OCI-LY7 (cell line): ENCODE results near the gene CNOT11. TPM values are rescaled to one million over a fixed set of nuclear protein-coding genes. Genes with fewer than 3 reads are reported as not detected.

Source experiments
- BruUV-seq: library from RNA; stranded (reverse); fragments of 400-500 nt; replicated peaks from 2 replicates; lab custom pipeline; 2021; lab: Mats Ljungman, UMichigan
- CTCF ChIA-PET: fragments of 300-600 bp; sonication (Branson Sonifier 250); formaldehyde crosslinking; loops from one replicate; lab custom pipeline; 2022; ENCODE audit warnings: antibody characterized with exemption; ENCODE audit not compliant: unreplicated experiment; lab: Charles Lee
- POLR2A ChIA-PET: fragments of 300-600 bp; sonication (Branson Sonifier 250); formaldehyde crosslinking; loops from one replicate; lab custom pipeline; 2022; ENCODE audit warnings: antibody characterized with exemption; lab: Charles Lee
- DNase-seq: peaks from one replicate; pipeline ENCODE4 v3.0.0-alpha.2; 2015; ENCODE audit warnings: low spot score
- H2AFZ ChIP-seq: fragments of 200-600 bp; sonication (generic), shearing (Covaris generic); 2 replicates; pipeline ENCODE4 v1.6.1; 2014; ENCODE audit warnings: mild to moderate bottlenecking, antibody characterized with exemption, low read length, moderate library complexity
- H3K27ac ChIP-seq: fragments of 200-600 bp; sonication (generic); 2 replicates; pipeline ENCODE4 v1.5.1; 2014; ENCODE audit warnings: mixed run types, low read depth, mild to moderate bottlenecking, moderate library complexity, low read length, inconsistent platforms; ENCODE audit not compliant: poor library complexity, severe bottlenecking
- H3K36me3 ChIP-seq: fragments of 200-600 bp; sonication (generic); 2 replicates; pipeline ENCODE4 v1.6.1; 2014; ENCODE audit warnings: mild to moderate bottlenecking, antibody characterized with exemption, low read length, moderate library complexity, mixed read lengths; ENCODE audit not compliant: insufficient read depth
- H3K4me1 ChIP-seq: fragments of 200-600 bp; sonication (generic); 2 replicates; pipeline ENCODE4 v1.5.1; 2014; ENCODE audit warnings: mild to moderate bottlenecking, low read length; ENCODE audit not compliant: insufficient read depth, poor library complexity, severe bottlenecking
- H3K4me2 ChIP-seq: fragments of 200-600 bp; sonication (generic); 2 replicates; pipeline ENCODE4 v1.6.1; 2014; ENCODE audit warnings: mild to moderate bottlenecking, low read length
- H3K4me3 ChIP-seq: fragments of 200-600 bp; sonication (generic); 2 replicates; pipeline ENCODE4 v1.5.1; 2014; ENCODE audit warnings: mild to moderate bottlenecking, low read depth, low read length; ENCODE audit not compliant: poor library complexity, severe bottlenecking
- H3K79me2 ChIP-seq: fragments of 200-600 bp; sonication (generic); 2 replicates; pipeline ENCODE4 v1.6.1; 2016; ENCODE audit warnings: low read depth, mild to moderate bottlenecking, low read length, moderate library complexity, mixed read lengths; ENCODE audit not compliant: insufficient read depth
- H3K9me2 ChIP-seq: fragments of 200-600 bp; sonication (generic); 2 replicates; pipeline ENCODE4 v1.6.1; 2016; ENCODE audit warnings: mild to moderate bottlenecking, low read length, mixed read lengths; ENCODE audit not compliant: insufficient read depth
- H3K9me3 ChIP-seq: fragments of 200-600 bp; sonication (generic); 2 replicates; pipeline ENCODE4 v1.6.1; 2014; ENCODE audit warnings: mild to moderate bottlenecking, mixed run types, low read length, mixed read lengths
- H4K20me1 ChIP-seq: fragments of 200-600 bp; sonication (generic); 2 replicates; pipeline ENCODE4 v1.6.1; 2014; ENCODE audit warnings: mild to moderate bottlenecking, antibody characterized with exemption, low read length, moderate library complexity, mixed read lengths; ENCODE audit not compliant: insufficient read depth
- CTCF ChIP-seq: fragments of 200-600 bp; sonication (generic); conservative IDR thresholded peaks from 2 replicates; pipeline ENCODE4 v1.5.1; 2014; ENCODE audit warnings: mild to moderate bottlenecking, antibody characterized with exemption, low read length, moderate library complexity, mixed read lengths
- EZH2phosphoT487 ChIP-seq: fragments of 200-600 bp; sonication (generic); IDR thresholded peaks from 2 replicates; pipeline ENCODE4 v1.6.1; 2018; ENCODE audit warnings: low read depth, borderline replicate concordance, mild to moderate bottlenecking, mixed run types, antibody characterized with exemption, low read length, moderate library complexity, mixed read lengths
- intact Hi-C: fragments of 100-400 bp; cut with micrococcal nuclease; formaldehyde crosslinking; loops from one replicate; pipeline ENCODE4 v1.10.0; 2022; ENCODE audit not compliant: unreplicated experiment
- total RNA-seq, 2 experiments: library from RNA; depleted of rRNA in 1 of 2; stranded (reverse); fragments of >200 nt in 1 of 2; shearing (Covaris generic) in 1 of 2; gene quantifications; 2 replicates each; pipeline ENCODE4 v1.2.3, GENCODE V29; 2014 to 2022

Gene CNOT11
- total RNA-seq, 2 experiments from 2014 or later, result 45.7 to 71.9 TPM

GRCh38 chr2:101308432-101309210, 55.9 kb downstream of the CNOT11 start, which contains the start of gene RNF149:
Gene RNF149 (minus strand): TSS chr2:101308701. CDS start chr2:101308588, 113 bp downstream.
- Histone ChIP-seq H3K4me2 (peak within 1 kb of the TSS; percentile 74), H3K4me1 (peaks cover 16% of the 10 kb centered on the region), H3K79me2 (peaks cover 11% of the 10 kb centered on the region; the same call in 1 of the 2 replicates), H3K27ac (no peak within 1 kb of the TSS), H4K20me1 (no peaks in the 10 kb centered on the region), H2AFZ (peak within 1 kb of the TSS; percentile 81; the same call in 1 of the 2 replicates), H3K9me2 (no peaks in the 10 kb centered on the region), H3K36me3 (no peaks in the 10 kb centered on the region), H3K4me3 (peak within 1 kb of the TSS; percentile 69), H3K9me3 (no peaks in the 10 kb centered on the region)
- peak; percentile 80 for DNase-seq
- ChIA-PET POLR2A (interaction anchor here (0.6 to 2.1 kb wide), 10 partner anchors 13 to 1520 kb away, joined by 3 to 5 read pairs (median 3); no protein-coding TSS in a partner anchor), CTCF (interaction anchor here (0.6 kb wide), 1 partner anchor 26 kb away, joined by 3 read pairs; no protein-coding TSS in a partner anchor)
- intact Hi-C loops, result no loop called here
- TF ChIP-seq CTCF (no peak), EZH2phosphoT487 (no peak)
- BruUV-seq, result no TSS peak

GRCh38 chr2:101310090-101310833, 57.6 kb downstream of the CNOT11 start:
- Histone ChIP-seq H3K4me2 (no peak overlapping the region), H3K4me3 (no peak overlapping the region), H3K4me1 (peaks cover 16% of the 10 kb centered on the region), H4K20me1 (no peaks in the 10 kb centered on the region), H3K9me2 (no peaks in the 10 kb centered on the region), H3K79me2 (peaks cover 11% of the 10 kb centered on the region; the same call in 1 of the 2 replicates), H2AFZ (no peak overlapping the region), H3K27ac (no peak overlapping the region), H3K36me3 (no peaks in the 10 kb centered on the region), H3K9me3 (no peaks in the 10 kb centered on the region)
- ChIA-PET CTCF (no interaction called here), POLR2A (interaction anchor here (2.1 kb wide), 1 partner anchor 15 kb away, joined by 5 read pairs; no protein-coding TSS in a partner anchor)
- intact Hi-C loops, result no loop called here
- no peak for DNase-seq
- TF ChIP-seq CTCF, result no peak
- TF ChIP-seq EZH2phosphoT487, result no peak
- BruUV-seq, result no TSS peak
